D721Med (cell line): ENCODE results near the gene GSTCD.

Experiments
- DNase-seq: peaks from one replicate; pipeline ENCODE4 v3.0.0; 2011; ENCODE audit warnings: low spot score; ENCODE audit not compliant: insufficient read length
- FAIRE-seq: peaks from 2 replicates; lab custom pipeline; 2011; peaks lifted over from hg19 to GRCh38; lab: Jason Lieb, UNC
- CTCF ChIP-seq: IDR thresholded peaks from 2 replicates; pipeline ENCODE4 v1.5.1; 2012; ENCODE audit warnings: mild to moderate bottlenecking, control low read depth; ENCODE audit not compliant: insufficient read depth; ENCODE audit errors: missing control alignments

The GSTCD gene

GRCh38 chr4:105858466-105859040 is 150.0 kb downstream of the GSTCD start:
- DNase-seq (no peak), FAIRE-seq (no peak)
- TF ChIP-seq CTCF = no peak

- DNase-seq (no peak), FAIRE-seq (no peak)
- no peak for TF ChIP-seq CTCF
Observed at GRCh38 chr4:105859233-105859632, 150.6 kb downstream of the GSTCD start.

- DNase-seq = no peak
- TF ChIP-seq CTCF = no peak
- FAIRE-seq = no peak
Observed at GRCh38 chr4:105870963-105871362, 162.4 kb downstream of the GSTCD start.

- DNase-seq = no peak
- TF ChIP-seq CTCF = no peak
- no peak for FAIRE-seq
Observed at GRCh38 chr4:105871997-105872396, 163.4 kb downstream of the GSTCD start.

- DNase-seq (no peak), FAIRE-seq (no peak)
- TF ChIP-seq CTCF = no peak
Observed at GRCh38 chr4:105875233-105875632, 166.6 kb downstream of the GSTCD start.

GRCh38 chr4:105878668-105879067 is 170.1 kb downstream of the GSTCD start:
- DNase-seq (no peak), FAIRE-seq (no peak)
- TF ChIP-seq CTCF = no peak

- DNase-seq (no peak), FAIRE-seq (no peak)
- no peak for TF ChIP-seq CTCF
Observed at GRCh38 chr4:105887508-105887907, 178.9 kb downstream of the GSTCD start.
